LNCaP clone FGC (cell line): Measurements from ENCODE around the gene C4orf33.
A peak's percentile ranks its signal among the peaks of the same experiment; 100 is the strongest.

ENCODE experiments used
- DNase-seq: peaks from one replicate; pipeline ENCODE4 v3.0.0-alpha.2; 2011; ENCODE audit warnings: low read depth
- H3K4me3 ChIP-seq: 2 replicates; pipeline ENCODE4 v1.5.1; 2011; ENCODE audit warnings: mild to moderate bottlenecking, low read depth, low read length, control low read depth
- CTCF ChIP-seq: IDR thresholded peaks from 2 replicates; pipeline ENCODE4 v1.5.1; 2012; ENCODE audit warnings: mild to moderate bottlenecking; ENCODE audit not compliant: control insufficient read depth, insufficient read depth; ENCODE audit errors: extremely low read depth

Gene C4orf33

GRCh38 chr4:129094347-129094746, 1.6 kb upstream of the C4orf33 start:
- no peak for TF ChIP-seq CTCF
- peak overlapping the region; percentile 86 for H3K4me3 ChIP-seq
- DNase-seq = no peak

DNA sequence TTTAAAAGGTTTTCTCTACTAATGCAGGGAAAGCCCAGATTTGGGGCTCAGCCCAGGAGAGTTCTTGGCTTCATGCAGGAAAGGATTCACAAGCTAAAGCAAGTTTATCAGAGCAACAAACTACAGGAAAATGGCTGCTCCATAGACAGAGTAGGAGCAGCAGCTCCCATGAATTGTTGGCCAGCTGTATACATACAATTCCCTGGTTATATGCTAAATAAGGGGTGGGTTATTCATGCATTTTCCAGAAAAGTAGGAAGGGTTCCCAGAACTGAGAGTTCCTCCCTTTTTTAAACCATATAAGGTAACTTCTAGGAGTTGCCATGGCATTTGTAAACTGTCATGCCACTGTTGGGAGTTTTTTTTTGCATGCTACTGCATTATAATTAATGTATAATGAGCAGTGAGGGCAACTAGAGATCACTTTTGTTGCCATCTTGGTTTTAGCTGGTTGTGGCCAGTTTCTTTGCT, 2.6 kb downstream of the C4orf33 start:
- no peak for DNase-seq

DNA sequence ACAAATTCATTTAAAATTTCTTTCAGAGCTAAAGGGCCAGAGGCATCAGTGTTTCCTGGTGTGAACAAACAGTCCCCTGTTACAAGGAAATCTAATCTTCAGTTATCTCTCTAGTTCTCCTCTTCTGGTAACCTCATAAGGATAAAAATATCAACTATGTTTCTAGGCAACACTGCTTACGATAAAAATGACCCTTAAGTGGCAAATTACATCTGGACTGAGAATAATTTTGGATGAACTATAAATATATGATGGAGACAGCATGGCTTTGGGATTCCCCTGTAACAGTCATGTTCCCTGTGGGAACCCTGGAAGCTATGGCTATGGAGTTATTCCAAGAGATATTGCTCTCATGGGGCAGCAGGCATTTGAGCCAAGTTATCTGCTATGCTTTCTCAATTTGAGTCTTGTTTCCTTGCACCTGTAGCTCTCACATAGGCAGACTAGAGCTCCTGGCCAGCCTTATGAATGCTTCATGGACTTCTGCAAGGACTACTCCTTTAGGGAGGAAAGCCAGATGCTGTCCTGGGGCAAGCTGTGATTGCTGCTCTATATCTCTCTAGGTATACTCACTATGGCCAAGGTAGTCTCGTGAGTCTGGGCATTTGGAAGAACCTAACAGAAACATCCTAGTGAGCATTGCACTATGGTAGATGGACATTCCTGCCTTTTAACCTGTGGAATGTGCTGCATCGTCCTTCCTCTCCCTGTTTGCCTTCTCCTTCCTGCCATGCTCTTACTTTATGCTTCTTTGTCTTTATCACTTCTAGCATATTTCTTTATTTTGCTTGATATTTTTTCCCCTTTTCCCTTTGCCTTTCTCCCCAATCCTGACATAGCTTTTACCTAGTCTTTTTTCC, 14.2 kb downstream of the C4orf33 start:
- TF ChIP-seq CTCF = no peak
- DNase-seq = no peak

More for the DNA sequence above, 2.6 kb downstream of the C4orf33 start:
- TF ChIP-seq CTCF = no peak
- no peak overlapping the region for H3K4me3 ChIP-seq

GRCh38 chr4:129110931-129111330, 15.0 kb downstream of the C4orf33 start:
- H3K4me3 ChIP-seq = no peak overlapping the region
- no peak for DNase-seq
- no peak for TF ChIP-seq CTCF

More for the DNA sequence above, 14.2 kb downstream of the C4orf33 start:
- H3K4me3 ChIP-seq = no peak overlapping the region

- no peak overlapping the region for H3K4me3 ChIP-seq
- no peak for TF ChIP-seq CTCF
- DNase-seq = no peak
Observed at GRCh38 chr4:129111919-129112318, 16.0 kb downstream of the C4orf33 start.

GRCh38 chr4:129113434-129113833, 17.5 kb downstream of the C4orf33 start:
- no peak for DNase-seq

More at GRCh38 chr4:129113434-129113833, 17.5 kb downstream of the C4orf33 start:
- no peak overlapping the region for H3K4me3 ChIP-seq
- TF ChIP-seq CTCF = no peak
